SK-N-SH treated with all-trans-retinoic acid at 6 μM for 48 hours (cell line): ENCODE data around the gene S1PR3.

Source experiments
- ARNTL ChIP-seq: fragments of 450-650 bp; formaldehyde crosslinking; IDR thresholded peaks from 2 replicates; pipeline ENCODE4 v1.5.0; 2020; ENCODE audit warnings: low read depth, mild to moderate bottlenecking, moderate library complexity, borderline replicate concordance
- SNAI2 ChIP-seq: fragments of 250-450 bp; sonication (Bioruptor Pico); IDR thresholded peaks from 2 replicates; pipeline ENCODE4 v1.5.0; 2020; ENCODE audit warnings: mild to moderate bottlenecking, moderate library complexity
- TF ChIP-seq, protein P1 (sequence below): fragments of 250-450 bp; sonication (Bioruptor Pico); IDR thresholded peaks from 2 replicates; pipeline ENCODE4 v1.8.0; 2020; ENCODE audit warnings: mild to moderate bottlenecking, moderate library complexity, borderline replicate concordance
- TF ChIP-seq, protein P2 (sequence below): fragments of 250-450 bp; sonication (Bioruptor Pico); IDR thresholded peaks from 2 replicates; pipeline ENCODE4 v1.5.0; 2020; ENCODE audit warnings: mild to moderate bottlenecking, moderate library complexity

DNA sequence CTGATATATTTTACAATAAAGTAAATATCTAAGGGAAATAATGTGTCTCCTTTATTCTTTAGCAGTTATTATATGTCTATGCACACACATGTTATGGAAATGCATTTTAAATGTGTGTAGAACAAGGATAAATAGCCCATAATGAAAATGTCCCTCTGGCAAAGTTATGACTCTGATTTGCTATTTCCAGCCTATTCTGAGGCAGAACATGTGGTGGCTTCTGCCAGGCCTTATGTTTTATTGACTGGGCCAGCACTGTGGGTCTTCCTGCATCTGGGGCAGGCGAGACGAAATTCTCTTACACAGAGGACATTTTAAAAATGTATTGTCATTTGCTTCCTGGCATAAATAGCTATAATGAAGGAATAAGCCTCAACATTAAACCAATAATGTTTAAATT, 52.8 kb downstream of the S1PR3 start:
- TF ChIP-seq SNAI2 (CRISPR knock-in tag) (no peak), ARNTL (CRISPR knock-in tag) (no peak)
- TF ChIP-seq, protein P1, sequence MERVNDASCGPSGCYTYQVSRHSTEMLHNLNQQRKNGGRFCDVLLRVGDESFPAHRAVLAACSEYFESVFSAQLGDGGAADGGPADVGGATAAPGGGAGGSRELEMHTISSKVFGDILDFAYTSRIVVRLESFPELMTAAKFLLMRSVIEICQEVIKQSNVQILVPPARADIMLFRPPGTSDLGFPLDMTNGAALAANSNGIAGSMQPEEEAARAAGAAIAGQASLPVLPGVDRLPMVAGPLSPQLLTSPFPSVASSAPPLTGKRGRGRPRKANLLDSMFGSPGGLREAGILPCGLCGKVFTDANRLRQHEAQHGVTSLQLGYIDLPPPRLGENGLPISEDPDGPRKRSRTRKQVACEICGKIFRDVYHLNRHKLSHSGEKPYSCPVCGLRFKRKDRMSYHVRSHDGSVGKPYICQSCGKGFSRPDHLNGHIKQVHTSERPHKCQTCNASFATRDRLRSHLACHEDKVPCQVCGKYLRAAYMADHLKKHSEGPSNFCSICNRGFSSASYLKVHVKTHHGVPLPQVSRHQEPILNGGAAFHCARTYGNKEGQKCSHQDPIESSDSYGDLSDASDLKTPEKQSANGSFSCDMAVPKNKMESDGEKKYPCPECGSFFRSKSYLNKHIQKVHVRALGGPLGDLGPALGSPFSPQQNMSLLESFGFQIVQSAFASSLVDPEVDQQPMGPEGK (CRISPR knock-in tag), result no peak
- TF ChIP-seq, protein P2, sequence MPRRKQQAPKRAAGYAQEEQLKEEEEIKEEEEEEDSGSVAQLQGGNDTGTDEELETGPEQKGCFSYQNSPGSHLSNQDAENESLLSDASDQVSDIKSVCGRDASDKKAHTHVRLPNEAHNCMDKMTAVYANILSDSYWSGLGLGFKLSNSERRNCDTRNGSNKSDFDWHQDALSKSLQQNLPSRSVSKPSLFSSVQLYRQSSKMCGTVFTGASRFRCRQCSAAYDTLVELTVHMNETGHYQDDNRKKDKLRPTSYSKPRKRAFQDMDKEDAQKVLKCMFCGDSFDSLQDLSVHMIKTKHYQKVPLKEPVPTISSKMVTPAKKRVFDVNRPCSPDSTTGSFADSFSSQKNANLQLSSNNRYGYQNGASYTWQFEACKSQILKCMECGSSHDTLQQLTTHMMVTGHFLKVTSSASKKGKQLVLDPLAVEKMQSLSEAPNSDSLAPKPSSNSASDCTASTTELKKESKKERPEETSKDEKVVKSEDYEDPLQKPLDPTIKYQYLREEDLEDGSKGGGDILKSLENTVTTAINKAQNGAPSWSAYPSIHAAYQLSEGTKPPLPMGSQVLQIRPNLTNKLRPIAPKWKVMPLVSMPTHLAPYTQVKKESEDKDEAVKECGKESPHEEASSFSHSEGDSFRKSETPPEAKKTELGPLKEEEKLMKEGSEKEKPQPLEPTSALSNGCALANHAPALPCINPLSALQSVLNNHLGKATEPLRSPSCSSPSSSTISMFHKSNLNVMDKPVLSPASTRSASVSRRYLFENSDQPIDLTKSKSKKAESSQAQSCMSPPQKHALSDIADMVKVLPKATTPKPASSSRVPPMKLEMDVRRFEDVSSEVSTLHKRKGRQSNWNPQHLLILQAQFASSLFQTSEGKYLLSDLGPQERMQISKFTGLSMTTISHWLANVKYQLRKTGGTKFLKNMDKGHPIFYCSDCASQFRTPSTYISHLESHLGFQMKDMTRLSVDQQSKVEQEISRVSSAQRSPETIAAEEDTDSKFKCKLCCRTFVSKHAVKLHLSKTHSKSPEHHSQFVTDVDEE (CRISPR knock-in tag), result no peak
